Erythroblast (primary cell): ENCODE measurements around the gene MYCN.

Experiments used
- GATA1 ChIP-seq: IDR thresholded peaks from 2 replicates; pipeline ENCODE4 v1.6.1; 2011; ENCODE audit warnings: low read depth, mild to moderate bottlenecking, control low read depth, low read length, moderate library complexity
- POLR2A ChIP-seq: IDR thresholded peaks from 2 replicates; pipeline ENCODE4 v1.6.1; 2011; ENCODE audit warnings: mild to moderate bottlenecking, low read length

DNA sequence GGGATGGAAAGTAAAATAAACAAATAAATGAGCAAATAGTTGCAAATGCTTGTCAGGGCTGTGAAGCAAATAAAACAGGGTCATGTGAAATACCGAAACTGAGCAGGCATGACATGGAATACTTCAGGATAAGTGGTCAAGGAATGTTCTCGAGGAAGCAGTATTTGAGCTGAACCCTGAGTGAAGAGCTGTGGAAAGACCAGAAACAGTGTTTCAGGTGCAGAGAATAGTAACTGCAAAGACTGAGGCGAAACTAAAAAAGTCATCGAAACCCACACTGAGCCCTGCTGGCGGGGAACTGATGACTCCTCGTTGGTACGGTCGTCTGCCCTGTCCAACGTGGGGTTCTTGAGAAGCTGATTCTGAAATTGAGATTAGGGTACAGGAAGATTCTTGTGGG, 27.2 kb upstream of the MYCN start:
- TF ChIP-seq POLR2A (no peak), GATA1 (no peak)
